ENCODE data around the gene PTBP3. TPM values are rescaled to one million over a fixed set of nuclear protein-coding genes. Genes with fewer than 3 reads are reported as not detected.

The PTBP3 gene
- total and polyA plus RNA-seq, 2 of the 13 experiments (the other 11 are each of a cell fraction or from before 2014, with no cell fraction given), result 52.8 to 61.1 TPM

DNA sequence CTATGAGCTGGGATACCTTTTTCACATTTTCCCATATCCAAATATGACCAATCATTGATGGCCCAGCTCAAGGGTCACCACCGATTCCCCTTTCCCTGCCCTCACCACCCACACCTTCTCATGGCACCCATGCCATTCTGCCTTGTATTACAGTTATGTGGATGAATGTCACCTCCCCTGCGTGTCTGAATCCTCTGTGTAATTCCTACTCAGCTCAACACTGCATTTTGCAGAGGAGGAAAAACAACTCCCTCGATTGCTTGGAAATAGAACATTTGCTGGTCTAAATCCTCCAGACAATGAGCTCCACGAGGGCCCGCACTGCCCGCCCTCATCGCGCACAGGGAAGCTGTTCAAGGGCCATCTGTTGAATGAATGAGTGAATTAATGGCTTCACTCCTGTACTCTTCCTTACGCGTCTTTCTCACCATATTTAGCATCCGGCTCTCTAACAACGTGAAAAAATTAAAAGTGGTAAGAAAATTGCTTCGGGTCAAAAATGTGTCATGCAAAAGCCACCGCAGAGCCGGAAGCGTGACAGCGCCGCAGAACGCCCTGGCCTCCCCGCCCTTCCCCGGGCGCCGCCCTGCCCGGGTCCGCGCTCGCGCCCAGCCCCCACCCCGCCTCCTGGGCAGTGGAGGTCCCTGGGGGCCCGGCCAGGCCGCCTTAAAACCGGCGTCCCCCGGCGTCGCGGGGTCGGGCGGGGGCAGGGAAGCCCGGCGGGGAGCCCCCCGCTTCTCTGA, 159.0 kb downstream of the PTBP3 start:
- CTCF ChIA-PET (ENCODE audit: low intra/inter-chr PET ratio, low total read pairs), result no interaction called here
- Histone ChIP-seq H3K4me3 (replicated peaks in 1 of 3; ENCODE audit: insufficient read depth in 1 of 3, low read depth in 2 of 3, low read length in 3 of 3) (peak overlapping the region; percentile 62 to 91 (median 89)), H3K27me3 (ENCODE audit: control insufficient read depth in 1 of 2, insufficient read depth in 2 of 2, low read length in 2 of 2) (no peaks in the 10 kb centered on the region; a peak in 1 of 5 replicates), H3K27ac (ENCODE audit: extremely low read length, insufficient read depth, low read length) (peak overlapping the region; percentile 72), H4K20me1 (ENCODE audit: insufficient read depth, low read length) (no peaks in the 10 kb centered on the region), H3K9ac (ENCODE audit: insufficient read depth, low read depth, low read length) (peak overlapping the region; percentile 80), H3K4me1 (ENCODE audit: insufficient read depth, low read length) (peaks cover 88% of the 10 kb centered on the region), H3K4me2 (ENCODE audit: low read depth, low read length) (peak overlapping the region; percentile 85), H3K79me2 (ENCODE audit: insufficient read depth, low read length) (peaks cover 41% of the 10 kb centered on the region), H3K9me3 (ENCODE audit: low read length) (no peaks in the 10 kb centered on the region), H2AFZ (ENCODE audit: low read length) (no peak overlapping the region), H3K36me3 (replicated peaks in 1 of 2; ENCODE audit: control insufficient read depth in 1 of 2, insufficient read depth in 2 of 2, low read length in 2 of 2) (0 out of 5 replicates have a peak, but pooled peaks cover 0 to 6% of the 10 kb centered on the region in 2 experiments)
- intact Hi-C loops (cut with micrococcal nuclease; ENCODE audit: unreplicated experiment) (no loop called here), in situ Hi-C loops (cut with HindIII; ENCODE audit: extremely low pct_ligation_motif_present, low pct_unique_long_range_greater_than_20kb) (no loop called here)
- 10% methylated on average over 22 of the region's 42 CpGs for WGBS (ENCODE audit: low lambda C conversion rate)
- no TSS peak for BruUV-seq (replicated peaks)
- DNase-seq (ENCODE audit: low spot score) (peak; percentile 44), FAIRE-seq (no peak), ATAC-seq (peak; percentile 79)
- POLR2A ChIA-PET, result interaction anchor here (1.6 to 3.0 kb wide), 3 partner anchors 11 to 205 kb away, joined by 8 to 13 read pairs (median 11); partner anchors contain the start of gene HSDL2
- no peak for TF ChIP-seq FLYWCH1 (CRISPR knock-in tag; IDR thresholded peaks at IDR 0.05)
- peak; percentile 68; the same call in 1 of the 2 replicates for TF ChIP-seq PHF8 (CRISPR knock-in tag; IDR thresholded peaks at IDR 0.05)
- TF ChIP-seq TEAD2 (CRISPR knock-in tag; IDR thresholded peaks at IDR 0.05), result no peak
- 0 out of 2 replicates have a peak, but pooled peaks have one; percentile 5 for TF ChIP-seq ZSCAN20 (CRISPR knock-in tag; IDR thresholded peaks at IDR 0.05; ENCODE audit: borderline replicate concordance)
- TF ChIP-seq, protein P1, sequence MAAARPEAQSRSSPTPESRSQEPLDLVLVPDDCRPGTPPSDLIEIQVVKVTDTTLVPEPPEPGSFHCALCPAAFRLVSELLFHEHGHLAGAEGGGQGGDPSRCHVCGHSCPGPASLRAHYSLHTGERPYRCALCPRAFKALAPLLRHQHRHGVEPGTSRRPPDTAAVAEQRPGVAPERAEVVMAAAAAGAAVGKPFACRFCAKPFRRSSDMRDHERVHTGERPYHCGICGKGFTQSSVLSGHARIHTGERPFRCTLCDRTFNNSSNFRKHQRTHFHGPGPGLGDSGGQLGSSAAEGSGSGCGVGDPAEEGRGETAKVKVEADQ (CRISPR knock-in tag; IDR thresholded peaks at IDR 0.05; ENCODE audit: borderline replicate concordance), result peak; percentile 22; the same call in 1 of the 2 replicates
- peak; percentile 11; the same call in 1 of the 2 replicates for TF ChIP-seq TAF1 (CRISPR knock-in tag; IDR thresholded peaks at IDR 0.05)
- TF ChIP-seq, protein P2, sequence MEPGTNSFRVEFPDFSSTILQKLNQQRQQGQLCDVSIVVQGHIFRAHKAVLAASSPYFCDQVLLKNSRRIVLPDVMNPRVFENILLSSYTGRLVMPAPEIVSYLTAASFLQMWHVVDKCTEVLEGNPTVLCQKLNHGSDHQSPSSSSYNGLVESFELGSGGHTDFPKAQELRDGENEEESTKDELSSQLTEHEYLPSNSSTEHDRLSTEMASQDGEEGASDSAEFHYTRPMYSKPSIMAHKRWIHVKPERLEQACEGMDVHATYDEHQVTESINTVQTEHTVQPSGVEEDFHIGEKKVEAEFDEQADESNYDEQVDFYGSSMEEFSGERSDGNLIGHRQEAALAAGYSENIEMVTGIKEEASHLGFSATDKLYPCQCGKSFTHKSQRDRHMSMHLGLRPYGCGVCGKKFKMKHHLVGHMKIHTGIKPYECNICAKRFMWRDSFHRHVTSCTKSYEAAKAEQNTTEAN (CRISPR knock-in tag; conservative IDR thresholded peaks at IDR 0.05), result 0 out of 2 replicates have a peak, but pooled peaks have one; percentile 6
- TF ChIP-seq ZNF33B (CRISPR knock-in tag; IDR thresholded peaks at IDR 0.05), result 0 out of 2 replicates have a peak, but pooled peaks have one; percentile 33
- TF ChIP-seq KAT8 (CRISPR knock-in tag; IDR thresholded peaks at IDR 0.05), result 0 out of 2 replicates have a peak, but pooled peaks have one; percentile 33
- TF ChIP-seq KDM5A (IDR thresholded peaks at IDR 0.05; ENCODE audit: borderline replicate concordance, low read length), result 0 out of 2 replicates have a peak, but pooled peaks have one; percentile 25
- TF ChIP-seq HOXA3 (CRISPR knock-in tag; IDR thresholded peaks at IDR 0.05), result 0 out of 2 replicates have a peak, but pooled peaks have one; percentile 13
- peak; percentile 53; the same call in 1 of the 2 replicates for TF ChIP-seq KLF12 (CRISPR knock-in tag; IDR thresholded peaks at IDR 0.05; ENCODE audit: borderline replicate concordance)
- peak; percentile 85 for TF ChIP-seq ZNF24 (IDR thresholded peaks at IDR 0.05)
- no peak for TF ChIP-seq HNRNPH1 (optimal IDR thresholded peaks at IDR 0.05; ENCODE audit: low read depth, low read length)
- TF ChIP-seq, protein P3, sequence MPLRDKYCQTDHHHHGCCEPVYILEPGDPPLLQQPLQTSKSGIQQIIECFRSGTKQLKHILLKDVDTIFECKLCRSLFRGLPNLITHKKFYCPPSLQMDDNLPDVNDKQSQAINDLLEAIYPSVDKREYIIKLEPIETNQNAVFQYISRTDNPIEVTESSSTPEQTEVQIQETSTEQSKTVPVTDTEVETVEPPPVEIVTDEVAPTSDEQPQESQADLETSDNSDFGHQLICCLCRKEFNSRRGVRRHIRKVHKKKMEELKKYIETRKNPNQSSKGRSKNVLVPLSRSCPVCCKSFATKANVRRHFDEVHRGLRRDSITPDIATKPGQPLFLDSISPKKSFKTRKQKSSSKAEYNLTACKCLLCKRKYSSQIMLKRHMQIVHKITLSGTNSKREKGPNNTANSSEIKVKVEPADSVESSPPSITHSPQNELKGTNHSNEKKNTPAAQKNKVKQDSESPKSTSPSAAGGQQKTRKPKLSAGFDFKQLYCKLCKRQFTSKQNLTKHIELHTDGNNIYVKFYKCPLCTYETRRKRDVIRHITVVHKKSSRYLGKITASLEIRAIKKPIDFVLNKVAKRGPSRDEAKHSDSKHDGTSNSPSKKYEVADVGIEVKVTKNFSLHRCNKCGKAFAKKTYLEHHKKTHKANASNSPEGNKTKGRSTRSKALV (CRISPR knock-in tag; IDR thresholded peaks at IDR 0.05), result peak; percentile 20; the same call in 1 of the 2 replicates
- TF ChIP-seq, protein P4, sequence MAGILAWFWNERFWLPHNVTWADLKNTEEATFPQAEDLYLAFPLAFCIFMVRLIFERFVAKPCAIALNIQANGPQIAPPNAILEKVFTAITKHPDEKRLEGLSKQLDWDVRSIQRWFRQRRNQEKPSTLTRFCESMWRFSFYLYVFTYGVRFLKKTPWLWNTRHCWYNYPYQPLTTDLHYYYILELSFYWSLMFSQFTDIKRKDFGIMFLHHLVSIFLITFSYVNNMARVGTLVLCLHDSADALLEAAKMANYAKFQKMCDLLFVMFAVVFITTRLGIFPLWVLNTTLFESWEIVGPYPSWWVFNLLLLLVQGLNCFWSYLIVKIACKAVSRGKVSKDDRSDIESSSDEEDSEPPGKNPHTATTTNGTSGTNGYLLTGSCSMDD (CRISPR knock-in tag; IDR thresholded peaks at IDR 0.05), result no peak
- no peak for TF ChIP-seq ISX (CRISPR knock-in tag; conservative IDR thresholded peaks at IDR 0.05)
- TF ChIP-seq TCF7 (IDR thresholded peaks at IDR 0.05; ENCODE audit: low read depth), result no peak
